B cell (primary cell): ENCODE measurements around the gene EVI5L.

Experiments
- EZH2 ChIP-seq: IDR thresholded peaks from 2 replicates; pipeline ENCODE4 v1.6.1; 2012; ENCODE audit warnings: borderline replicate concordance, low read depth, mild to moderate bottlenecking, moderate library complexity, low read length; ENCODE audit not compliant: insufficient read depth, poor library complexity, severe bottlenecking
- TF ChIP-seq, protein P1 (sequence below): fragments of 200-600 bp; IDR thresholded peaks from one replicate; pipeline ENCODE4 v1.8.0; 2022; ENCODE audit warnings: antibody characterized with exemption, mild to moderate bottlenecking

DNA sequence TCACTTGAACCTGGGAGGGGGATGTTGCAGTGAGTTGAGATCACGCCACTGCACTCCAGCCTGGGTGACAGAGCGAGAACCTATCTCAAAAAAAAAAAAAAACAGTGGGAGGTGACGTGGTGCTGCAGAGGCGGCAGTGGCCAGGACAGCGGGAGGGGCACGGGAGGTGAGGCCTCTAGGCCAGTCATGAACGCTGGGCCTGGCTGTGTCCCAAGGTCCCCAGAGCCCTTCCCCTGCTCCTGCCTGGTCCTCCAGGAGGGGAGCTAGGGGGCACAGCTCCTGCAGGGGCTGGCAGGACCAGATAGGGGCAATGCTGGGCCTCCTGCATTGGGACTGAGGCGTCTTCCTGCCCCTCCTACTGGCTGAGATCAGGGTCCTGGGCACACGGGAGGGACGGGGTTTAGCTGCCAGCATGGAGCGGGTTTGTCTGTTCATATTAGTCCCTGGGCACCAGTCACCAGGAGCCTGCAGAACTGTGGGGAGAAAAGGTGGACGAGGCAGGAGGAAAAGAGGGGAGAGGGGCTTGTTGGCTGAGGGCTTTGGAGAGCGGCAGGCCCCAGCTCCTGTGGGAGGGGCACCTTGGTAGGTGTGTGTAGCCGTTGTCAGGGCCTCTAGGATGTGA is 78.2 kb downstream of the EVI5L start:
- no peak for TF ChIP-seq EZH2
- TF ChIP-seq, protein P1, sequence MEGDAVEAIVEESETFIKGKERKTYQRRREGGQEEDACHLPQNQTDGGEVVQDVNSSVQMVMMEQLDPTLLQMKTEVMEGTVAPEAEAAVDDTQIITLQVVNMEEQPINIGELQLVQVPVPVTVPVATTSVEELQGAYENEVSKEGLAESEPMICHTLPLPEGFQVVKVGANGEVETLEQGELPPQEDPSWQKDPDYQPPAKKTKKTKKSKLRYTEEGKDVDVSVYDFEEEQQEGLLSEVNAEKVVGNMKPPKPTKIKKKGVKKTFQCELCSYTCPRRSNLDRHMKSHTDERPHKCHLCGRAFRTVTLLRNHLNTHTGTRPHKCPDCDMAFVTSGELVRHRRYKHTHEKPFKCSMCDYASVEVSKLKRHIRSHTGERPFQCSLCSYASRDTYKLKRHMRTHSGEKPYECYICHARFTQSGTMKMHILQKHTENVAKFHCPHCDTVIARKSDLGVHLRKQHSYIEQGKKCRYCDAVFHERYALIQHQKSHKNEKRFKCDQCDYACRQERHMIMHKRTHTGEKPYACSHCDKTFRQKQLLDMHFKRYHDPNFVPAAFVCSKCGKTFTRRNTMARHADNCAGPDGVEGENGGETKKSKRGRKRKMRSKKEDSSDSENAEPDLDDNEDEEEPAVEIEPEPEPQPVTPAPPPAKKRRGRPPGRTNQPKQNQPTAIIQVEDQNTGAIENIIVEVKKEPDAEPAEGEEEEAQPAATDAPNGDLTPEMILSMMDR: no peak
